GM18519 (cell line): ENCODE data around the gene ITK.

Source experiments
- ATAC-seq: cut with Tn5 transposase; IDR thresholded peaks from one replicate; pipeline ENCODE4 v1.9.1; 2021; ENCODE audit warnings: mild to moderate bottlenecking, moderate library complexity; ENCODE audit not compliant: unreplicated experiment, low FRiP score

The ITK gene

GRCh38 chr5:157295247-157295646, 114.6 kb downstream of the ITK start:
- ATAC-seq, result no peak

- ATAC-seq, result no peak
These were observed 119.9 kb downstream of the ITK start for GRCh38 chr5:157300564-157300963.

GRCh38 chr5:157301066-157301465, 120.4 kb downstream of the ITK start:
- no peak for ATAC-seq

- no peak for ATAC-seq
These were observed 122.4 kb downstream of the ITK start for GRCh38 chr5:157303023-157303422.

- ATAC-seq, result no peak
These were observed 123.2 kb downstream of the ITK start for GRCh38 chr5:157303667-157304327.
